Panc1 (cell line): ENCODE measurements around the gene APBB2.

Source experiments
- POLR2AphosphoS5 ChIP-seq: IDR thresholded peaks from 2 replicates; pipeline ENCODE4 v1.6.1; 2012; ENCODE audit warnings: mild to moderate bottlenecking, low read depth, low read length, moderate library complexity
- TF ChIP-seq, protein P1 (sequence below): fragments of 450-650 bp; IDR thresholded peaks from 2 replicates; pipeline ENCODE4 v1.5.1; 2017; ENCODE audit warnings: mild to moderate bottlenecking

DNA sequence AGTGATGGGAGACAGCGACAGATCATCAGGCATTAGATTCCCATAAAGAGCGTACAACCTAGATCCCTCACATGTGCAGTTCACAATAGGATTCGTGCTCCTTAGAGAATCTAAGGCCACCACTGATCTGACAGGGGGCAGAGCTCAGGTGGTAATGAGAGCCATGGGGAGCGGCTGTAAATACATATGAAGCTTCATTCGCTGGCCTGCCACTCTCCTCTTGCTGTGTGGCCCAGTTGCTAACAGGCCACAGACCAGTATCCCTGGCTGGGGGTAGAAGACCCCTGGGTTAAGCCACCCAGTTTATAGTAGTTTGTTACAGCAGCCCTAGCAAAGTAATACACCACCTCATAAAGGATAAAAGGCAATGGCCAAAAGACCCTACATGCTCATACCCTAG, 30.3 kb downstream of the APBB2 start:
- TF ChIP-seq, protein P1, sequence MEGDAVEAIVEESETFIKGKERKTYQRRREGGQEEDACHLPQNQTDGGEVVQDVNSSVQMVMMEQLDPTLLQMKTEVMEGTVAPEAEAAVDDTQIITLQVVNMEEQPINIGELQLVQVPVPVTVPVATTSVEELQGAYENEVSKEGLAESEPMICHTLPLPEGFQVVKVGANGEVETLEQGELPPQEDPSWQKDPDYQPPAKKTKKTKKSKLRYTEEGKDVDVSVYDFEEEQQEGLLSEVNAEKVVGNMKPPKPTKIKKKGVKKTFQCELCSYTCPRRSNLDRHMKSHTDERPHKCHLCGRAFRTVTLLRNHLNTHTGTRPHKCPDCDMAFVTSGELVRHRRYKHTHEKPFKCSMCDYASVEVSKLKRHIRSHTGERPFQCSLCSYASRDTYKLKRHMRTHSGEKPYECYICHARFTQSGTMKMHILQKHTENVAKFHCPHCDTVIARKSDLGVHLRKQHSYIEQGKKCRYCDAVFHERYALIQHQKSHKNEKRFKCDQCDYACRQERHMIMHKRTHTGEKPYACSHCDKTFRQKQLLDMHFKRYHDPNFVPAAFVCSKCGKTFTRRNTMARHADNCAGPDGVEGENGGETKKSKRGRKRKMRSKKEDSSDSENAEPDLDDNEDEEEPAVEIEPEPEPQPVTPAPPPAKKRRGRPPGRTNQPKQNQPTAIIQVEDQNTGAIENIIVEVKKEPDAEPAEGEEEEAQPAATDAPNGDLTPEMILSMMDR, result no peak
- no peak for TF ChIP-seq POLR2AphosphoS5
